ENCODE results near the gene SOX6. TPM values are rescaled to one million over a fixed set of nuclear protein-coding genes. Genes with fewer than 3 reads are reported as not detected.

Gene SOX6
- total RNA-seq, 1 experiment from 2014 or later: not detected

DNA sequence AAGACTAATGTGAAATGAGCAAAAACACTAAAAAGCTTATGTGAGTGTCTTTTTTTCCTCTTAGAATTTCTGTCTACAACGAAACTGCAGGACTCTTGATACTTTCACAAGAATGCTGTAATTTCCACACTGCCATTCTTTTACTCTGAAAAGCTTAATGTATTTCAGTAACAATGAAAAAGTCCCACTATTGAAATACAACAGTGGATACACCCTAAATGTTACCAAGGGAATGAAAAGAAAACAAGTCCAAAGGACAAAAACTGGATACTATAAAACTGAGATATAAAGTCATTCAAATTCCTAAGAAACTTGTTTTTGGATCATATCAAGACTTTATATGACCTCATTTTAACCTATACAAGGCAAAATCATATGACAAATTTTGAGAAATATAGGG is 77.4 kb downstream of the SOX6 start:
- H3K23ac ChIP-seq (ENCODE audit: insufficient read length, low read depth, low read length): no peak overlapping the region
- H4K91ac ChIP-seq (ENCODE audit: insufficient read length, low read depth, low read length): no peak overlapping the region
- TF ChIP-seq, protein P1, sequence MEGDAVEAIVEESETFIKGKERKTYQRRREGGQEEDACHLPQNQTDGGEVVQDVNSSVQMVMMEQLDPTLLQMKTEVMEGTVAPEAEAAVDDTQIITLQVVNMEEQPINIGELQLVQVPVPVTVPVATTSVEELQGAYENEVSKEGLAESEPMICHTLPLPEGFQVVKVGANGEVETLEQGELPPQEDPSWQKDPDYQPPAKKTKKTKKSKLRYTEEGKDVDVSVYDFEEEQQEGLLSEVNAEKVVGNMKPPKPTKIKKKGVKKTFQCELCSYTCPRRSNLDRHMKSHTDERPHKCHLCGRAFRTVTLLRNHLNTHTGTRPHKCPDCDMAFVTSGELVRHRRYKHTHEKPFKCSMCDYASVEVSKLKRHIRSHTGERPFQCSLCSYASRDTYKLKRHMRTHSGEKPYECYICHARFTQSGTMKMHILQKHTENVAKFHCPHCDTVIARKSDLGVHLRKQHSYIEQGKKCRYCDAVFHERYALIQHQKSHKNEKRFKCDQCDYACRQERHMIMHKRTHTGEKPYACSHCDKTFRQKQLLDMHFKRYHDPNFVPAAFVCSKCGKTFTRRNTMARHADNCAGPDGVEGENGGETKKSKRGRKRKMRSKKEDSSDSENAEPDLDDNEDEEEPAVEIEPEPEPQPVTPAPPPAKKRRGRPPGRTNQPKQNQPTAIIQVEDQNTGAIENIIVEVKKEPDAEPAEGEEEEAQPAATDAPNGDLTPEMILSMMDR (conservative IDR thresholded peaks at IDR 0.05): no peak
- H3K18ac ChIP-seq (ENCODE audit: insufficient read length, low read depth, low read length): no peak overlapping the region
- H3K79me1 ChIP-seq (ENCODE audit: insufficient read depth, low read depth, low read length, poor library complexity, severe bottlenecking): no peaks in the 10 kb centered on the region
- no peak overlapping the region for H2BK20ac ChIP-seq (ENCODE audit: low read depth, low read length, poor library complexity, severe bottlenecking)
- no peak overlapping the region for H2AK5ac ChIP-seq (ENCODE audit: insufficient read length, low read length)
- Mint-ChIP-seq H3K4me3 (no peak overlapping the region), H3K9me3 (no peaks in the 10 kb centered on the region), H3K36me3 (ENCODE audit: insufficient read depth in 1 of 3, low read depth in 3 of 3) (no peaks in the 10 kb centered on the region), H3K27ac (no peak overlapping the region), H3K4me1 (peaks cover 4 to 8% of the 10 kb centered on the region in 2 experiments; a peak in 1 of 4 replicates), H3K27me3 (ENCODE audit: low read depth) (no peaks in the 10 kb centered on the region)
- H3K14ac ChIP-seq (ENCODE audit: insufficient read depth, low read length): no peak overlapping the region
- no peak for DNase-seq
- H2BK5ac ChIP-seq (ENCODE audit: insufficient read length, low read length): no peak overlapping the region
- H3K9ac ChIP-seq (ENCODE audit: extremely low read depth, insufficient read length, low read length): no peak overlapping the region
- H3K23me2 ChIP-seq (ENCODE audit: insufficient read length, low read depth, low read length, poor library complexity, severe bottlenecking): no peaks in the 10 kb centered on the region
- no peaks in the 10 kb centered on the region for H3K79me2 ChIP-seq (ENCODE audit: insufficient read depth, low read length)
- no peak overlapping the region for H3T11ph ChIP-seq (ENCODE audit: low read length)
- no peak overlapping the region for H3K4me2 ChIP-seq (ENCODE audit: insufficient read depth, insufficient read length, low read length)
- no peaks in the 10 kb centered on the region for H4K20me1 ChIP-seq (ENCODE audit: control insufficient read depth, insufficient read depth, insufficient read length)
- H3K27ac ChIP-seq (ENCODE audit: insufficient read length, low read depth, low read length): no peak overlapping the region
- no peaks in the 10 kb centered on the region for H3K27me3 ChIP-seq (ENCODE audit: insufficient read depth, low read length)
- H3K9me3 ChIP-seq (ENCODE audit: control insufficient read depth, low read depth, low read length): no peaks in the 10 kb centered on the region
- H4K5ac ChIP-seq (ENCODE audit: insufficient read length, low read depth, low read length): no peak overlapping the region
- H3K56ac ChIP-seq (ENCODE audit: insufficient read length, low read depth, low read length): no peak overlapping the region
- WGBS (ENCODE audit: extremely low coverage, insufficient read length, low lambda C conversion rate): no CpG with 5 or more reads among the region's 1 CpG
- no peak overlapping the region for H2AFZ ChIP-seq (ENCODE audit: low read length)
- H4K8ac ChIP-seq (replicated peaks; ENCODE audit: insufficient read length, low read depth, low read length): no peak overlapping the region
- no peak overlapping the region for H2BK12ac ChIP-seq (ENCODE audit: insufficient read length, low read depth, low read length)
- H2BK120ac ChIP-seq (ENCODE audit: low read depth, low read length, poor library complexity, severe bottlenecking): no peak overlapping the region
- no peaks in the 10 kb centered on the region for H3K4me1 ChIP-seq (ENCODE audit: insufficient read depth, low read length)
- no peak overlapping the region for H3K4ac ChIP-seq (ENCODE audit: low read depth, low read length)
- H2BK15ac ChIP-seq (ENCODE audit: low read depth, low read length): no peak overlapping the region
